Activated T-cell treated with anti-CD3 and anti-CD28 coated beads, Interleukin-2, amount 50 U/mL, for 24 hours (primary cell): ENCODE measurements around the gene UBAC1.
"Not testable (repeated sequence)": the region's sequence is repeated elsewhere in the genome, so short reads cannot be mapped to it uniquely, and the experiment has no call there.

Experiments
- DNase-seq: peaks from one replicate; pipeline ENCODE4 v3.0.0-alpha.2; 2020
- H3K27ac Mint-ChIP-seq: 2 replicates; pipeline ENCODE4 v1.8.0; 2020; ENCODE audit warnings: mild to moderate bottlenecking, mixed read lengths
- H3K27me3 Mint-ChIP-seq: 2 replicates; pipeline ENCODE4 v1.8.0; 2020; ENCODE audit warnings: mixed read lengths
- H3K36me3 Mint-ChIP-seq: 2 replicates; pipeline ENCODE4 v1.8.0; 2020; ENCODE audit warnings: low read depth, mixed read lengths
- H3K4me1 Mint-ChIP-seq: 2 replicates; pipeline ENCODE4 v1.8.0; 2020; ENCODE audit warnings: low read depth, mixed read lengths
- H3K4me3 Mint-ChIP-seq: 2 replicates; pipeline ENCODE4 v1.8.0; 2020; ENCODE audit warnings: mild to moderate bottlenecking, moderate library complexity, mixed read lengths
- H3K9me3 Mint-ChIP-seq: 2 replicates; pipeline ENCODE4 v1.8.0; 2020; ENCODE audit warnings: mixed read lengths

Gene UBAC1

GRCh38 chr9:135948968-135949367 lies 12.2 kb downstream of the UBAC1 start:
- H3K4me1 Mint-ChIP-seq, result no peaks in the 10 kb centered on the region
- no peaks in the 10 kb centered on the region for H3K27me3 Mint-ChIP-seq
- peak overlapping the region; percentile 0 for H3K27ac Mint-ChIP-seq
- no peak for DNase-seq
- H3K4me3 Mint-ChIP-seq, result no peak overlapping the region
- H3K36me3 Mint-ChIP-seq, result peaks cover 81% of the 10 kb centered on the region
- no peaks in the 10 kb centered on the region for H3K9me3 Mint-ChIP-seq

DNA sequence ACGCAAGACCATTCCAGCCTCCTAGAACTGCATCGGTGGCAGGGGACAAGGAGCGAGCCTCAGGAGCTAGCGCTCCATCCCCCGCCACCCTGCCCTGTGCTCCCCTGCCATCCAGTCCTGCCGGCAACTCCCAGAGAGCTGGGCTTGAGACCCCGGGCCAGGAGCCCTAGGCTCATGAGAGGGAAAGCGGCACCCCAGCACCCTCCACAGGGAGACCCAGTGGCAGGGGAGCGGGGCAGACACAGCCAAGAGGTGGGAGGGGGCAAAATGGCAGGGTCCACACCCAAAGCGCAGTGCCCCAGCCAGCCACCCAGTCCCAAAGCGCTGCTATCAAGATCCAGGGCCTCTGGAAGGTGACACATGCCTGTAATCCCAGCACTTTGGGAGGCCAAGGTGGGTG lies 12.7 kb downstream of the UBAC1 start:
- H3K4me1 Mint-ChIP-seq, result no peaks in the 10 kb centered on the region
- H3K27me3 Mint-ChIP-seq, result no peaks in the 10 kb centered on the region
- no peak for DNase-seq
- H3K4me3 Mint-ChIP-seq, result no peak overlapping the region
- no peak overlapping the region for H3K27ac Mint-ChIP-seq
- no peaks in the 10 kb centered on the region for H3K9me3 Mint-ChIP-seq
- peaks cover 82% of the 10 kb centered on the region for H3K36me3 Mint-ChIP-seq

DNA sequence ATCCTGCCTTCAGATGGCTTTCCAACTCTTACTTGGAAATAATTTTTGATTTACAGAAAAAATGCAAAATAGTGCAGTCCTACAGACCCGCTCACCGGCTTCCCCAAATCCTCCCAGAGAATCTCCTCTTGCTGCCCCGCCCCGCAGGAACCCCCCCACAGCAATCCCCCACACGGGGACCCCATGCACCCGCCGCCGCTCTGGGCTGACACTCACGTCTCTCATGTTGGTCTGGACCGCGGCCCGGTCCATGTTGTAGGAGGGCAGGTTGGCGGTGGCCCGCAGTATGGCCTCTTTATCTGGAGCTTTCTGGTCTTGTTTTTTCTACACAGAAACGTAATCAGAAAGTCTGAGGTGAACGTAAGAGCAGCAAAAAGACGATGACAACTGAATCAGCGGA lies 13.6 kb downstream of the UBAC1 start:
- Mint-ChIP-seq H3K27me3 (no peaks in the 10 kb centered on the region), H3K27ac (no peak overlapping the region), H3K9me3 (no peaks in the 10 kb centered on the region), H3K4me1 (no peaks in the 10 kb centered on the region), H3K36me3 (peaks cover 84% of the 10 kb centered on the region), H3K4me3 (no peak overlapping the region)
- DNase-seq, result no peak

- not testable (repeated sequence) for H3K27ac Mint-ChIP-seq, H3K9me3 Mint-ChIP-seq, H3K27me3 Mint-ChIP-seq, DNase-seq, H3K4me3 Mint-ChIP-seq, H3K4me1 Mint-ChIP-seq
- peaks cover 84% of the 10 kb centered on the region for H3K36me3 Mint-ChIP-seq
These were observed 14.1 kb downstream of the UBAC1 start for GRCh38 chr9:135947105-135947504.

- H3K9me3 Mint-ChIP-seq, result no peaks in the 10 kb centered on the region
These were observed 14.7 kb downstream of the UBAC1 start for GRCh38 chr9:135946392-135946994.

DNA sequence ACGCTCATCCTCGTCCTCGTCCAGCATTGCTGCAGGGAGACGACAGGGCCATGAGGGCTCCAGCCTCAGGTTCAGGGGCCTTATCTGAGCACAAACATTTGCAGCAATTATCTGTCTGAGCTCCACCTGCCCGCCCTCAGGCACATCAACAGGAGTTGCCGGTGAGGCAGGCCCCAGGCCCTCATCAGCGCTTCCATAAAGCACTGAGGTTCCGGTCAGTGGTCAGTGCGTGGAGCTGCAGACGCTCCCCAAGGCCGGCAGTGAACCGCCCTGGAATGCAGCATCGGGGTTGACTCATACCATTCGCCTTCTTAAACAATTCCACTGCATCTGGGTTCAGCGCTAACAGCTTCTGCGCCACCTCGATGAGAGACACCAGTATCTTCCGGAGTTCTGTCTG lies 15.2 kb downstream of the UBAC1 start:
- H3K36me3 Mint-ChIP-seq, result peaks cover 89% of the 10 kb centered on the region
- DNase-seq, result no peak
- H3K9me3 Mint-ChIP-seq, result no peaks in the 10 kb centered on the region
- no peaks in the 10 kb centered on the region for H3K27me3 Mint-ChIP-seq
- no peak overlapping the region for H3K27ac Mint-ChIP-seq
- no peak overlapping the region for H3K4me3 Mint-ChIP-seq
- H3K4me1 Mint-ChIP-seq, result no peaks in the 10 kb centered on the region

More at GRCh38 chr9:135946392-135946994, 14.7 kb downstream of the UBAC1 start:
- Mint-ChIP-seq H3K36me3 (peaks cover 86% of the 10 kb centered on the region), H3K4me3 (no peak overlapping the region), H3K4me1 (no peaks in the 10 kb centered on the region), H3K27ac (no peak overlapping the region), H3K27me3 (no peaks in the 10 kb centered on the region)
- DNase-seq, result no peak

- H3K4me3 Mint-ChIP-seq, result no peak overlapping the region
These were observed 16.5 kb downstream of the UBAC1 start for GRCh38 chr9:135944444-135945252.

DNA sequence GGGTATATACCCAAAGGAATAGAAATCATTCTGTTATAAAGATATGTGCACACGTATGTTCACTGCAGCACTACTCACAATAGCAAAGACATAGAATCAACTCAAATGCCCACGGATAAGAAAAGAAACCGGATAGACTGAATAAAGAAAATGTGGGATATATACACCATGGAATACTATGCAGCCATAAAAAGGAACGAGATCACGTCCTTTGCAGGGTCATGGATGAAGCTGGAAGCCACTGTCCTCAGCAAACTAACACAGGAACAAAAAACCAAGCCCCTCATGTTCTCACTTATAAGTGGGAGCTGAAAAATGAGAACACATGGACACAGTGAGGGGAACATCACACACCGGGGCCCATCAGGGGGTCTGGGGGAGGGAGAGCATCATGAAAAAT lies 17.6 kb downstream of the UBAC1 start:
- peaks cover 92% of the 10 kb centered on the region for H3K36me3 Mint-ChIP-seq
- H3K27me3 Mint-ChIP-seq, result not testable (repeated sequence)

More at GRCh38 chr9:135944444-135945252, 16.5 kb downstream of the UBAC1 start:
- no peaks in the 10 kb centered on the region for H3K27me3 Mint-ChIP-seq
- peaks cover 91% of the 10 kb centered on the region for H3K36me3 Mint-ChIP-seq
- H3K9me3 Mint-ChIP-seq, result no peaks in the 10 kb centered on the region
- no peak overlapping the region for H3K27ac Mint-ChIP-seq
- no peak for DNase-seq
- H3K4me1 Mint-ChIP-seq, result peaks cover 2% of the 10 kb centered on the region

GRCh38 chr9:135941288-135941995 lies 19.7 kb downstream of the UBAC1 start:
- H3K9me3 Mint-ChIP-seq, result peaks cover 4% of the 10 kb centered on the region
- H3K36me3 Mint-ChIP-seq, result peaks cover 94% of the 10 kb centered on the region
- no peaks in the 10 kb centered on the region for H3K27me3 Mint-ChIP-seq

More for the DNA sequence above, 17.6 kb downstream of the UBAC1 start:
- H3K4me3 Mint-ChIP-seq, H3K27ac Mint-ChIP-seq, H3K9me3 Mint-ChIP-seq, DNase-seq, H3K4me1 Mint-ChIP-seq: not testable (repeated sequence)

GRCh38 chr9:135939351-135940265 lies 21.6 kb downstream of the UBAC1 start:
- H3K27me3 Mint-ChIP-seq, result no peaks in the 10 kb centered on the region
- H3K4me3 Mint-ChIP-seq, result peak overlapping the region; percentile 64
- H3K9me3 Mint-ChIP-seq, result peaks cover 4% of the 10 kb centered on the region
- peaks cover 14% of the 10 kb centered on the region for H3K4me1 Mint-ChIP-seq
- peak overlapping the region; percentile 99 for H3K27ac Mint-ChIP-seq
- peaks cover 93% of the 10 kb centered on the region for H3K36me3 Mint-ChIP-seq
- peak; percentile 75 for DNase-seq

More at GRCh38 chr9:135941288-135941995, 19.7 kb downstream of the UBAC1 start:
- no peak for DNase-seq
- H3K27ac Mint-ChIP-seq, result no peak overlapping the region
- H3K4me3 Mint-ChIP-seq, result no peak overlapping the region
- peaks cover 14% of the 10 kb centered on the region for H3K4me1 Mint-ChIP-seq

GRCh38 chr9:135937521-135938489 lies 23.4 kb downstream of the UBAC1 start:
- no peak for DNase-seq
- Mint-ChIP-seq H3K9me3 (peaks cover 4% of the 10 kb centered on the region), H3K27me3 (no peaks in the 10 kb centered on the region), H3K4me1 (peaks cover 14% of the 10 kb centered on the region), H3K27ac (no peak overlapping the region), H3K4me3 (no peak overlapping the region), H3K36me3 (peaks cover 92% of the 10 kb centered on the region)

DNA sequence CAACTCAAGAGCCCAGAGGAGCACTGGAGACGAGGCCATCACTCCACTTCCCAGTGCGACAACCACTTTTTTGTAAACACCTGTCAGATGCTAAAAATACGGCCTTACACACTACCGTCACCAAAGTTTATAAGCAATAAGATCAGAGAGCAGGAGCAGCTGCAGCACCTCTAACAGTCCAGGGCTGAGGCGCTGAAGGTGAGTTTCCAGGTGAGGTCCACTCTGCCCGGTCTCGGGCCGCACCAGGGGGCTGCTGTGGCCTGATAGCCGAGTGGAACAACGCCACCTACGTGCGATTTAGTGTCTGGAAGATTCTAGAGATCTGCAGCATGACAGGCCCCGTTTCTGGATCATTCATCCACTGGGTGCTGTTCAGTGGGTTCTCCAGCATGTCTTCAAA lies 28.1 kb downstream of the UBAC1 start:
- Mint-ChIP-seq H3K4me3 (no peak overlapping the region), H3K4me1 (peaks cover 2% of the 10 kb centered on the region), H3K27ac (no peak overlapping the region), H3K27me3 (no peaks in the 10 kb centered on the region), H3K9me3 (no peaks in the 10 kb centered on the region), H3K36me3 (peaks cover 76% of the 10 kb centered on the region)
- DNase-seq, result no peak

GRCh38 chr9:135932656-135933055 lies 28.5 kb downstream of the UBAC1 start:
- DNase-seq, result no peak
- H3K9me3 Mint-ChIP-seq, result no peaks in the 10 kb centered on the region
- H3K4me1 Mint-ChIP-seq, result peaks cover 7% of the 10 kb centered on the region
- H3K36me3 Mint-ChIP-seq, result peaks cover 71% of the 10 kb centered on the region
- no peak overlapping the region for H3K4me3 Mint-ChIP-seq
- no peaks in the 10 kb centered on the region for H3K27me3 Mint-ChIP-seq
- H3K27ac Mint-ChIP-seq, result no peak overlapping the region
